Ovary (tissue), 3 donors: ENCODE results near the gene MGME1.

ENCODE experiments used
- EP300 ChIP-seq: sonication (generic); formaldehyde crosslinking; IDR thresholded peaks from one replicate; pipeline ENCODE4 v1.6.1; 2017; ENCODE audit warnings: antibody characterized with exemption
- POLR2A ChIP-seq: fragments of 450-650 bp; IDR thresholded peaks from one replicate; pipeline ENCODE4 v1.6.1; 2017; ENCODE audit warnings: antibody characterized with exemption, mild to moderate bottlenecking, moderate library complexity
- TF ChIP-seq, protein P1 (sequence below), 3 donors: fragments of 450-650 bp in 2 of 3; fragments of 200-600 bp in 1 of 3; IDR thresholded peaks; one replicate each; pipeline versions ENCODE4 v1.5.1 to v1.8.0; 2016 to 2022; ENCODE audit warnings: antibody characterized with exemption in 3 of 3, mild to moderate bottlenecking in 1 of 3
- donor health status: DM: no; HTN: no; CAD: no.

DNA sequence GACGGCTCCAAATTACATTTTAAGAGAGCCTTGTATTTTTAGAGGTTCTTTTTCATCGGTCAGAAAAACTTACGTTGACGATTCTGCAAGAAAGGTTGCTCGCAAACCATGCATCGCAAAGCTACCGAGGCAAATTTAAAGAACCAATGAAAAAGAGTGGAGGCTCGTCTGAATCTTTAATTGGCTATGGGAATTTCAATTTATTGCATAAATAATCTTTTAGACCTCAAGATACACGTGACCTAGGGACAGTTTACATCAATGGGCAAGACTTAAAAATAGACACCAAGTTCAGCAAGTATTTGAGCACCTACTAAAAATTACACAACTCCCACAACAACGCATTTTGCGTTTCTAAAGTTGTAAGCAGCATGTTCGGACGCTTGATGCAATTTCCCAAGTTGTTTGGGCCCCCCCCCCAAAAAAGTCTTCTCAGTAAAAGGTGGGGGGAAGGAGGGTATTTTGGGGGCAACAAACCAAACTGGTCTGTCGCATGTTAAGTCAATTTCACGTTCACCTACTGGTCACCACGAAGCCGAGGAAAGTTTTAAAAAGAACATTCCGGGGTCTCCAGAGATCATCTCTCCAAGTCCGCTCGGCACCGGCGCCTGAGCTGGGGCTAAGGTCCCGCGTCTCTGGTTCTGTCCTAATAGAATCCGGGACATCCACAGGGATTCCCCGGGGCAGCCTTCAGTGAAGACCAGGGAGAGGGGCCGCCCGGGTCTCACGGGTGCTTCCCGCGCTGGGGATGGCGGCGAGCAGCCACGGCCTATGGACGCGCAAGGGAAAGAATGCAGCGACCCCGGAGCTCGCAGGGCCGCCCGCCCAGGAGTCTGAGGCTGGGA is 1.1 kb upstream of the MGME1 start:
- TF ChIP-seq, protein P1, sequence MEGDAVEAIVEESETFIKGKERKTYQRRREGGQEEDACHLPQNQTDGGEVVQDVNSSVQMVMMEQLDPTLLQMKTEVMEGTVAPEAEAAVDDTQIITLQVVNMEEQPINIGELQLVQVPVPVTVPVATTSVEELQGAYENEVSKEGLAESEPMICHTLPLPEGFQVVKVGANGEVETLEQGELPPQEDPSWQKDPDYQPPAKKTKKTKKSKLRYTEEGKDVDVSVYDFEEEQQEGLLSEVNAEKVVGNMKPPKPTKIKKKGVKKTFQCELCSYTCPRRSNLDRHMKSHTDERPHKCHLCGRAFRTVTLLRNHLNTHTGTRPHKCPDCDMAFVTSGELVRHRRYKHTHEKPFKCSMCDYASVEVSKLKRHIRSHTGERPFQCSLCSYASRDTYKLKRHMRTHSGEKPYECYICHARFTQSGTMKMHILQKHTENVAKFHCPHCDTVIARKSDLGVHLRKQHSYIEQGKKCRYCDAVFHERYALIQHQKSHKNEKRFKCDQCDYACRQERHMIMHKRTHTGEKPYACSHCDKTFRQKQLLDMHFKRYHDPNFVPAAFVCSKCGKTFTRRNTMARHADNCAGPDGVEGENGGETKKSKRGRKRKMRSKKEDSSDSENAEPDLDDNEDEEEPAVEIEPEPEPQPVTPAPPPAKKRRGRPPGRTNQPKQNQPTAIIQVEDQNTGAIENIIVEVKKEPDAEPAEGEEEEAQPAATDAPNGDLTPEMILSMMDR (IDR thresholded peaks at IDR 0.05), result no peak
- TF ChIP-seq POLR2A (no peak), EP300 (no peak)
